NCI-H1436 (cell line): ENCODE measurements around the gene PLN.

Experiments used
- DNase-seq: peaks from one replicate; lab custom pipeline; 2025; lab: John Stamatoyannopoulos, UW

The PLN gene

GRCh38 chr6:118548136-118548535 is at the start of gene PLN:
PLN (plus strand) TSS chr6:118548296; CDS start chr6:118558922, 10,626 bp downstream.
- no peak for DNase-seq

GRCh38 chr6:118500130-118501015 is 47.7 kb upstream of the PLN start:
- no peak for DNase-seq

GRCh38 chr6:118501099-118501498 is 47.0 kb upstream of the PLN start:
- no peak for DNase-seq

GRCh38 chr6:118501765-118502164 is 46.3 kb upstream of the PLN start:
- DNase-seq: no peak

- DNase-seq: no peak
These were observed 45.9 kb upstream of the PLN start for GRCh38 chr6:118502169-118502568.

- no peak for DNase-seq
These were observed 43.5 kb upstream of the PLN start for GRCh38 chr6:118504611-118505010.

GRCh38 chr6:118505656-118506055 is 42.4 kb upstream of the PLN start:
- DNase-seq: no peak

GRCh38 chr6:118506071-118506638 is 41.9 kb upstream of the PLN start:
- DNase-seq: no peak

GRCh38 chr6:118507636-118508035 is 40.5 kb upstream of the PLN start:
- DNase-seq: no peak

GRCh38 chr6:118509009-118509617 is 39.0 kb upstream of the PLN start:
- no peak for DNase-seq

- DNase-seq: no peak
These were observed 36.0 kb upstream of the PLN start for GRCh38 chr6:118511930-118512715.

GRCh38 chr6:118514689-118515088 is 33.4 kb upstream of the PLN start:
- no peak for DNase-seq

GRCh38 chr6:118522422-118522821 is 25.7 kb upstream of the PLN start:
- DNase-seq: no peak

GRCh38 chr6:118523216-118523615 is 24.9 kb upstream of the PLN start:
- no peak for DNase-seq

GRCh38 chr6:118524686-118525085 is 23.4 kb upstream of the PLN start:
- DNase-seq: no peak

- DNase-seq: no peak
These were observed 21.9 kb upstream of the PLN start for GRCh38 chr6:118525913-118526780.

- DNase-seq: no peak
These were observed 20.0 kb upstream of the PLN start for GRCh38 chr6:118528129-118528528.

GRCh38 chr6:118529756-118530155 is 18.3 kb upstream of the PLN start:
- DNase-seq: no peak

- DNase-seq: no peak
These were observed 17.2 kb upstream of the PLN start for GRCh38 chr6:118530942-118531341.

- DNase-seq: no peak
These were observed 12.8 kb upstream of the PLN start for GRCh38 chr6:118535176-118535844.

- DNase-seq: no peak
These were observed 11.6 kb upstream of the PLN start for GRCh38 chr6:118536478-118536877.
